Tibial nerve (tissue), 4 donors: ENCODE measurements around the gene GIPC2. TPM values are rescaled to one million over a fixed set of nuclear protein-coding genes. Genes with fewer than 3 reads are reported as not detected.

Experiments
- DNase-seq, 2 donors: peaks; one replicate each; pipeline ENCODE4 v3.0.0-alpha.2; 2019; ENCODE audit warnings: low spot score in 2 of 2
- H3K27ac ChIP-seq, 4 donors: fragments of 200-600 bp; sonication (generic) in 3 of 4; one replicate each; pipeline ENCODE4 v1.5.1; 2017 to 2019; ENCODE audit warnings: mild to moderate bottlenecking in 1 of 4
- H3K27me3 ChIP-seq, 2 donors: fragments of 200-600 bp; sonication (generic) in 1 of 2; one replicate each; pipeline versions ENCODE4 v1.5.1 to v1.6.0; 2017 to 2019
- H3K36me3 ChIP-seq, 3 donors: fragments of 200-600 bp; sonication (generic); one replicate each; pipeline ENCODE4 v1.5.1; 2018 to 2019
- H3K4me1 ChIP-seq, 4 donors: fragments of 200-600 bp; sonication (generic) in 3 of 4; one replicate each; pipeline ENCODE4 v1.5.1; 2017 to 2019
- H3K4me3 ChIP-seq, 4 donors: fragments of 200-600 bp; sonication (generic) in 3 of 4; one replicate each; pipeline ENCODE4 v1.5.1; 2017 to 2019; ENCODE audit warnings: mild to moderate bottlenecking in 1 of 4, moderate library complexity in 1 of 4
- H3K9me3 ChIP-seq, 4 donors: fragments of 200-600 bp; sonication (generic) in 3 of 4; one replicate each; pipeline ENCODE4 v1.5.1; 2017 to 2019
- CTCF ChIP-seq, 5 experiments: fragments of 200-600 bp in 3 of 5; fragments of 450-650 bp in 2 of 5; sonication (generic) in 3 of 5; IDR thresholded peaks; one replicate each; pipeline ENCODE4 v1.5.1; 2016 to 2019; ENCODE audit warnings: antibody characterized with exemption in 5 of 5, mild to moderate bottlenecking in 3 of 5, moderate library complexity in 2 of 5
- EP300 ChIP-seq, 2 donors: sonication (generic); formaldehyde crosslinking; IDR thresholded peaks; one replicate each; pipeline ENCODE4 v1.6.1; 2017; ENCODE audit warnings: antibody characterized with exemption in 2 of 2, mild to moderate bottlenecking in 1 of 2
- POLR2A ChIP-seq, 2 donors: fragments of 450-650 bp; IDR thresholded peaks; one replicate each; pipeline ENCODE4 v1.6.1; 2017; ENCODE audit warnings: antibody characterized with exemption in 2 of 2, mild to moderate bottlenecking in 2 of 2, moderate library complexity in 2 of 2
- WGBS, 2 donors: methylation state at CpG; one replicate each; pipeline ENCODE4 v1.1.5; 2018; 5-methylcytosine and 5-hydroxymethylcytosine counted together
- total RNA-seq, 4 donors: library from RNA; depleted of rRNA; stranded (reverse); fragments of >200 nt; gene quantifications; one replicate each; pipeline ENCODE4 v1.1.0, GENCODE V29; 2016

GIPC2 gene
- total RNA-seq, 4 donors from 2014 or later: 2.1 to 6.9 (median 3.7) TPM

GRCh38 chr1:78090472-78091133 lies 44.8 kb downstream of the GIPC2 start:
- Histone ChIP-seq H3K27ac (no peak overlapping the region), H3K4me3 (no peak overlapping the region), H3K4me1 (peaks cover 0 to 2% (median 0%) of the 10 kb centered on the region in 4 donors), H3K9me3 (peaks cover 0 to 17% (median 0%) of the 10 kb centered on the region in 4 donors), H3K36me3 (no peaks in the 10 kb centered on the region), H3K27me3 (no peaks in the 10 kb centered on the region)
- 74 to 77% methylated on average over 3 of the region's 3 CpGs for WGBS, 2 donors
- TF ChIP-seq POLR2A (IDR thresholded peaks at IDR 0.05) (no peak), EP300 (IDR thresholded peaks at IDR 0.05) (no peak), CTCF (IDR thresholded peaks at IDR 0.05) (no peak)
- no peak for DNase-seq

GRCh38 chr1:78091215-78091813 lies 45.5 kb downstream of the GIPC2 start:
- no peaks in the 10 kb centered on the region for H3K27me3 ChIP-seq
- no peak overlapping the region for H3K27ac ChIP-seq
- peaks cover 0 to 13% (median 0%) of the 10 kb centered on the region in 4 donors for H3K9me3 ChIP-seq
- TF ChIP-seq CTCF (IDR thresholded peaks at IDR 0.05) (no peak), EP300 (IDR thresholded peaks at IDR 0.05) (no peak), POLR2A (IDR thresholded peaks at IDR 0.05) (no peak)
- no peak overlapping the region for H3K4me3 ChIP-seq
- no peak for DNase-seq
- H3K4me1 ChIP-seq: peaks cover 0 to 9% (median 2%) of the 10 kb centered on the region in 4 donors
- no peaks in the 10 kb centered on the region for H3K36me3 ChIP-seq
- WGBS, 2 donors: 80 to 89% methylated on average over 18 of the region's 18 CpGs

DNA sequence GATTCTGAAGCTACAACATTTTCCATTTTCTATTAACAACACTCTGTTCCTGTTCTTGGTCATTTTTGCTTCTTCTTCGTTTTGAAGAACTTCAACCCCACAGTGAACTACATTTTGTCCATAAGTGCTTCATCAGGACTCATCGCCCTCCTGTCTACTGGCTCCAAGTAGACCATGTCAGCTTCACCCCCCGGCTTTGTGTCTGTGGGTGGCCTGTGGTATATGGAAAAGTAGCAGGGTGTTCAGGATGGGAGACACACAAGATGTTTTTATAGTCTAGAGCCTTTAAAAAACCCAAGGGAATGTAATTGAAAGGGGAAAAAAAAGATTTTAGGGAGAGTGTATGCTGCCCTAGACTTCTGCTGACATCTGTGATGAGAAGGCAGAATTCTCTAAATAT lies 46.1 kb downstream of the GIPC2 start:
- no peak for TF ChIP-seq POLR2A (IDR thresholded peaks at IDR 0.05)
- no peak for TF ChIP-seq EP300 (IDR thresholded peaks at IDR 0.05)
- TF ChIP-seq CTCF (IDR thresholded peaks at IDR 0.05): no peak
- 90% methylated on average over 3 of the region's 3 CpGs for WGBS, 2 donors
- no peaks in the 10 kb centered on the region for H3K36me3 ChIP-seq

DNA sequence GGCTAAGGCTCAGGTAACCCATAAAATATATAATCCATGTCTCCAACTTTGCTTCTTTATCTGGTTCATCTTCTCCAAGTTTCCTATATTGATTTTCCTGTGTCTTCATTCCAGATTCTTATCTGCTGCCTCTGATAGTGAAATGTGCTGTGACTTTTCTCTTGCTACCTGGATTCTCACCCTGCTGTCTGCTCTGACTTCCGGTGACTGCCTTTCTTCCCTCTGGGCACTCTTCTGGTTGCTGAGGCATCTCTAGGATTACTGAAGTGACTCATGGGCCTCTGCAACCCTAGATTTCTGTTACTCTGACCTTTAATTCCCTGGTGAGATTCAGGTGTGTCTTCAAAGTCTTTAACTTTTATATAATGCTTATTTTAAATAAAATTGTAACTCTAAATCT lies 46.9 kb downstream of the GIPC2 start:
- Histone ChIP-seq H3K4me1 (peaks cover 0 to 21% (median 4%) of the 10 kb centered on the region in 4 donors), H3K36me3 (no peaks in the 10 kb centered on the region), H3K9me3 (no peaks in the 10 kb centered on the region), H3K27ac (no peak overlapping the region), H3K4me3 (no peak overlapping the region), H3K27me3 (no peaks in the 10 kb centered on the region)
- TF ChIP-seq CTCF (IDR thresholded peaks at IDR 0.05) (no peak), POLR2A (IDR thresholded peaks at IDR 0.05) (no peak), EP300 (IDR thresholded peaks at IDR 0.05) (no peak)
- WGBS, 2 donors: 82 to 96% methylated on average over 1 of the region's 1 CpG
- no peak for DNase-seq

More for the DNA sequence above, 46.1 kb downstream of the GIPC2 start:
- Histone ChIP-seq H3K27me3 (no peaks in the 10 kb centered on the region), H3K27ac (no peak overlapping the region), H3K4me1 (peaks cover 0 to 15% (median 2%) of the 10 kb centered on the region in 4 donors), H3K4me3 (no peak overlapping the region), H3K9me3 (peaks cover 0 to 7% (median 0%) of the 10 kb centered on the region in 4 donors)
- no peak for DNase-seq

GRCh38 chr1:78093560-78093959 lies 47.8 kb downstream of the GIPC2 start:
- no peak overlapping the region for H3K27ac ChIP-seq
- WGBS, 2 donors: 94% methylated on average over 1 of the region's 1 CpG
- H3K9me3 ChIP-seq: no peaks in the 10 kb centered on the region

More at GRCh38 chr1:78093560-78093959, 47.8 kb downstream of the GIPC2 start:
- no peak for DNase-seq
- no peak overlapping the region for H3K4me3 ChIP-seq
- H3K36me3 ChIP-seq: no peaks in the 10 kb centered on the region
- H3K4me1 ChIP-seq: peaks cover 0 to 21% (median 4%) of the 10 kb centered on the region in 4 donors
- TF ChIP-seq EP300 (IDR thresholded peaks at IDR 0.05) (no peak), POLR2A (IDR thresholded peaks at IDR 0.05) (no peak), CTCF (IDR thresholded peaks at IDR 0.05) (no peak)
- no peaks in the 10 kb centered on the region for H3K27me3 ChIP-seq
